Stimulated activated naive CD8-positive, alpha-beta T cell treated with anti-CD3 and anti-CD28 coated beads, Interleukin-15, Interleukin-2, amounts not matched to agents 100 U/mL and 50 U/mL, for 24 hours (primary cell): ENCODE results near the gene LZIC.
"Not testable (repeated sequence)": the region's sequence is repeated elsewhere in the genome, so short reads cannot be mapped to it uniquely, and the experiment has no call there.

Experiments
- ATAC-seq: fragments of 150-1000 bp; cut with Tn5 transposase; one replicate; pipeline ENCODE4 v1.10.0; 2021
- DNase-seq: peaks from one replicate; pipeline ENCODE4 v3.0.0; 2021

LZIC gene

DNA sequence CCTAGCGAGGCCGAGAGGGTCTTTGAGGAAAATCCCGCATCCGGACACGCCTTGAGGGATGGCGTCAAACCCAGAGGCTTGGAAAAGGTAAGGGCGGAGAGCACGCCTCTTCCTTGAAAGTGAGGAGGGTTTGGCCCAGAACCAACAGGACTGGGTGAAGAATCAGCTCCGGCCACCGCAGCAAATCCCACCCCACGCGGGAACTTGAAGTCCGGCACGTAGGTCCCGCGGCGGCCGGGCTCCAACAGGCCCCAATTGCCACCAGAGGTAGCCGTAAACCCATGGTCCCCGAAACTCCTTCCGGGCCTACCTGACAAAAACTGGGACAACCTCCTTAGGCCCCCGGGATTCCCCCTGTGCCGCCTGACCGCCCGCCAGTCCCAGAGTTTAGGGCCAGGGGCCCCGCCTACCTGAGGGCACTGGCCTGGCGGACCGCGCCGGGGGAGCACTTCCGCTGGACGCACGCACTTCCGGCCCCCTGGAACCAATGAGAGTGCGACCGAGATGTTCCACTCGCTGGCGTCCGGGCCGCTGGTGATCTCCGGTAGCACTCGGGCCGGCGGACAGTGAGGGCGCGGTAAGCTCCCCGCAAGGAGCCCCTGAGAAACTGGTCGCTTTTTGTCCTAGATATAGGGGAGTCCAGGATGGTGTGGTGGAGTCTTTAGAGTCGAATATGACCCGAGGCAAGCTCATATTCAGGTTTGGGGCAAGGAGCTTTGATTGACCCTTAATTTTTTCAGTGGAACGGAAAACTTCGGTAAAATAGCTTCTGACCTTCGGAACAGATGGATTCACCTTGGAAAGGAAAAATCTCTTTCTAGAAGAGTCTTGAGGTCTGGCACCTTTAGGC lies at the start of gene LZIC, which contains the start of gene NMNAT1:
Gene LZIC (minus strand): TSS at position 453 of the 850 bp plus-strand sequence. CDS start 6,772 bp downstream, outside the sequence.
Gene NMNAT1 (plus strand): TSS at position 537 of the 850 bp plus-strand sequence. CDS start 28,599 bp downstream, outside the sequence.
- peak; percentile 94 for DNase-seq
- peak; percentile 98 for ATAC-seq

DNA sequence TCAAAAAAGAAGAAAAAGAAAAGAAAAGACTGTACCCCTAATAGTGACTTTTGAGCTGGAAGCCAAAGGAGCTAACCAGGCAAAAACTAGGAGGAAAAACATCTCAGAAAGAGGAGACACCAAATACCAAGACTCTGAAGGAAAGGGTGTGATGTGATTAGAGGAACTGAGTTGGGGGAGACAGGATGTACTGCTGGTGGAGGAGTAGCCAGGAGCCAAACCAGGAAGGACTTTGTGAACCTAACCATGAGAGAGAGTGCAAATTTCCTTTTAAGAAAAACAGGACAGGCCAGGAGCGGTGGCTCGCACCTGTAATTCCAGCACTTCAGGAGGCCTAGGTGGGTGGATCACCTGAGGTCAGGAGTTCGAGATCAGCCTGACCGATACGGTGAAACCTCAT lies 49.7 kb upstream of the LZIC start:
- DNase-seq = no peak

DNA sequence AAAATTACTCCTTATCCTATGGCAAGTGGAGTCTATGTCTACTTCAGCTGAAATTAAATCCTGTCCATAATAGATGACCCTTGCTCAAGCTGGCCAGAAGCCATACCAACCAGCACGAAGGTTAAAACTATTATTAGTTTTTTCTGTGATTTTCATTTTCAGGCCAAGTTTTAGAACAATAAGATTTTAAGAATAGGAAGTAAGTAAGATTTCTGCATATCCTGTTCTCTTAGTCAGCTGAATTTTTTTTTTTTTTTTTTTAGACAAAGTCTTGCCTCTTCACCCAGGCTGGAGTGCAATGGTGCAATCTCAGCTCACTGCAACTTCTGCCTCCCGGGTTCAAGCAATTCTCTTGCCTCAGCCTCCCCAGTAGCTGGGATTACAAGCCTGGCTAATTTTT lies 47.8 kb upstream of the LZIC start:
- DNase-seq = no peak
- ATAC-seq = no peak

More for the DNA sequence above, 49.7 kb upstream of the LZIC start:
- no peak for ATAC-seq

DNA sequence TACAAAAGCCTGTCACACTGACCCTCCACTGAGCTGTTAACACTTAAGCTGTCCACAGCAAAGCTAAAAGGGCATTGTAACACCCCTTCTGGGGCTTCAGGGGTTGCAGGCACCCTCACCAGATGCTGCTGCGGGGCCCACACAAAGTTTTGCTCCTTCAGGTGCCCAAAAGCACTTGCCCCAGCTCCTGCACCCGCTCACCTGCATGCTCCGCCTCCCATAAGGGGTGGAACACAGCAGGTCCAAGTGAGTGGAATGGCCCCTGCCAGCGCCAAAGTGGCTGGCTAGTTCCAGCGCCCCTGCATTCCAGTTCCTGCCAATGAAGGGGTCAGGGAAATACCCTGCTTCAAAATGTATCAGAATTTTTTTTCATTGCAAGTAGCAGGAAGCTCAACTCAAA lies 46.6 kb upstream of the LZIC start:
- DNase-seq (no peak), ATAC-seq (no peak)

DNA sequence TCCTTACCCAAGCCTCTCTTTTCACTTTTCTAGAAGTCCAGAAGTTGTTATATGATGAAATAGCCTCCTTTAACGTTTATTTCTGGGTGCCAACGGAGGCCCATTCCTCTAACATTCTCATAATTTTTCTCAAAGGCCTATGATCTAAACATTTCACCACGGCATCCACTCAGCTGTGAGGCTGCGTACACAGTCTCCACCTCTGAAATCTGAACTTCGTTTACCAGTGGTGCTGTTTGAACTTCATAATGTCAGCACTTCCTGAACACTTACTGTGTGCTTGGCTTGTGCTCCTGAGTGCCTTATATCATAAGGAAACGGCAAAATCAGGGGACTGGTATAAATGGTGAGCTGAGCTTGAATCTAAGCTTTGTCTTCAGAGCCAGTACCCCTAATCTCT lies 41.8 kb upstream of the LZIC start:
- DNase-seq (no peak), ATAC-seq (no peak)

DNA sequence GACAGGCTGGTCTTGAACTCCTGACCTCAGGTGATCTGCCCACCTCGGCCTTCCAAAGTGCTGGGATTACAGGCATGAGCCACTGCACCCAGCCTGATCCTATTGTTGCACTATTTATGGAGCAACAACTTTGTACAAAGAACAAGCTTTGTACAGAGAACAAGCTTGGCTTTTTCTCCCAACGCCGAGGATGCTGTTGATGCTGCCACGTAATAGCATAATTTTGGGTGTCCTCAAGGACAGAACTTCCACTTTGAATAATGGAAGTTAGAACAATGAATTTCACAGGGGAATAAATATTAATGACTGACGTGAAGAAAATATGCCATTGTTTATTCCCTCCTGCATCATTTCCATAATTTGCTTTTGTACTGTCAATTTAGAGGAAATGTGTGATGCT lies 41.1 kb upstream of the LZIC start:
- DNase-seq (no peak), ATAC-seq (no peak)

DNA sequence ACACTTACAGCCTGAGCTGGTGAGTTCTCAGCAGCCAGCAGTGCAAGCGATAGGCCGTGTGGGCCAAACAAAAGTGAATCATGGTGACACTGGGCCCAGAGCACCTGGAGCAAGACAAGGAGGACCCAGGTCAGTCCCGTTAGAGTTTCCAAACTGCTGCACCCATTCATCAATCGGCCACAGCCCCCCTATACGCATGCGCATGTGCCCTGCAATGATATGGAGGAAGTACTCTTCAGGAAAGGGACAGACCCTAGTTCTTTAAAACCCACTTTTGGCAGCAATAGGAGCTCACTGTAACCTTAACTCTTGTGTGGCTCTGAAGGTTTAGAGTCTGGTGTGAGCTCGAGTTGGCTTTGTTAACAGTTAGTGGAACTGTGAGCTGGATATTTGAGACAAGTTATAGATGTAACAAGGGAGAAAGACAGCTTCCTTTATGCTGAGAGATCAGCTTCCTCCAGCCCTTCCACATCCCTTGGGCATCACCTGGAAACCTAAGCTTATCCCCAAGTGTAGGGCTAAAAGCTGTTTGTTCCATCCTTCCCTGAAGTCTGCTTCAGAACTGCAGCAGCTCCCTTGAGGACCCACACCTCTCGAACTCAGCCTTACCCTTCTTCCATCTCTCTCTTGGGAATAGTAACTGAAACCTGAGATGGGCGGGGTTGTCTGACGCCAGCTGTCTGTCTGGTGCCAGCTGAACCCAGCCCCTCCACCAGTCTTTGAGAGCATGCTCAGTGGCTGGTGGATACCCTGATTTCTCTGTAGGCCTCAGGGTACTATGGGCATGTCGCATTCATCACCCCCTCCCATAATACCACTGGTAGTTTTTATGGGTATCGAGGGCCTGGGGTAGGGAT lies 17.7 kb upstream of the LZIC start:
- no peak for DNase-seq
- no peak for ATAC-seq

DNA sequence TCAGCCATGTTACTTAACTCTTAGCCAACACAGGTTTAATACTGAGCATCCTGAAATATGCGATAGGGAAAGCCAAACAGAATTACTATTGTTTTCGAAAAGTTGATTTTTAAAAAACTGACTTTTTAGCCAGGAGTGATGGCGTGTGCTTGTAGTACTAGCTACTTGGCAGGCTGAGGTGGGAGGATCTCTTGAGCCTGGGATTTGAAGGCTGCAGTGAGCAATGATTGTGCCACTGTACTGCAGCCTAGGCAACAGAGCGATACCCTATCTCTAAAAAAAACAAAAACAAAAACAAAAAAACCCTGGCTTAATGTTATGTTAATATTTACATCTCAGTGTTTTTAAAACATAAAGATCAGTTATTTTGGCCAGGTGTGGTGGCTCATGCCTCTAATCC lies 16.8 kb upstream of the LZIC start:
- ATAC-seq = no peak
- DNase-seq = no peak

DNA sequence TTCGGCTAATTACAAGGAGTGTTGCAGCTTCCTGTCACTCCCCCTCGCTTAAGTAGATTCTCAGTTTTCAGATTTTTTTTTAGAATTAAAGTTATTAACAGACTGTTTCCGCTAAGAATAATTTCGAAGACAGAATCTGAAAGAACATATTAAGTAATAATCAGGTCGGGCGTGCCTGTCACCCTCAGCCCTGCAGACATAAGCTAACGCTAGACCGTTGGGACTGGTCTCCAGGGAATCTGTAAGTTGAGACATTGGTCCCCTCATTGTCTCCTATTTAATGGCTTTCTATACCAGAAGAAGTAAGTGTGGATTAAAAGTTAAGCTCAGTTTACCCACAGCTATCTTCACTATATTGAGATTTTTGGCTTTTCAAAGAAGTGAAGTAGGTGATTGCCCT lies 14.5 kb upstream of the LZIC start:
- no peak for DNase-seq
- no peak for ATAC-seq

DNA sequence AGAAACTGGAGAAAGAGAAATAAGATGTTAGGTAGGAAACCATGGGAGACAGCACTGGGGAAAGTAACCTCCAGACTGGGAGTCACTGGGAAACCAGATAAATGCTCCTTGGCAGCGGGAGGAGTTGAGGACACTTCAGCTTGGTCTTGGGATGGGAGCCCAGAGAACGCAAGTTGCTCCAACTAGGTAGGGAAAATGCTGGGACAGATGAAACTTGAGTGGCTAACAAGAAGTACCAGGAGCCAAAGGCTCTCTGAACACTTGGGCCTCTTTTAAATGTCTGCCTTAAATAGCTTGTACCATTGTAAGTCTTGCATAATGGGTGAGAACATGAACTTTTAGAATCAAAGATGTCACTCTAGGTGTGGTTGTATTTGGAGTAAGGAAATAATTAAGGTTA lies 3.1 kb upstream of the LZIC start:
- ATAC-seq (no peak), DNase-seq (no peak)

DNA sequence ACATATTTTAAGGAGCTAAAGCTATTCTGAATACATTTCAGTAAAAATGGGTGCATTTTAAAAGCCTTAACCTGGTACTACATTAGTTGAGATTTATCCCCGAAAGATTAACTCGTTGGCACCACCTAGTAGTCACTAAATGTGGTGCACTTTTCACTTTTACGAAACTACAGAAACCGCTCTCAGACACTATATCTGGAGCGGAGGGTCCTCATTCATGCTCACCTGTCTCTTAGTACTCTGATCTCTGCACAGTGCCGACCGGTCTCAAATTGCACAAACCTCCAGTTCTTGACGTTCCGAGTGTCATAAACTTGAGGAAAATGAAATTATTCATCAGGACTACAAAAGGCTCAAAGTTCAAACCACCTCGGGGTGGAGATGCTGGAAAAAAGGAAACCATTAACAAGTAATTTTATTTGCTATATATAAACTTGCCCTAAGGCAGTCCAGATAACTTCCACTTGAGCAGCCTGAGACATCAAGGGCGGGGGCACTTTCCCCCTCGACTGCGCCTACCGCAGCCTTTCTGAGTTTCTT lies 722 bp downstream of the LZIC start:
- ATAC-seq (peak; percentile 55), DNase-seq (peak; percentile 15)

DNA sequence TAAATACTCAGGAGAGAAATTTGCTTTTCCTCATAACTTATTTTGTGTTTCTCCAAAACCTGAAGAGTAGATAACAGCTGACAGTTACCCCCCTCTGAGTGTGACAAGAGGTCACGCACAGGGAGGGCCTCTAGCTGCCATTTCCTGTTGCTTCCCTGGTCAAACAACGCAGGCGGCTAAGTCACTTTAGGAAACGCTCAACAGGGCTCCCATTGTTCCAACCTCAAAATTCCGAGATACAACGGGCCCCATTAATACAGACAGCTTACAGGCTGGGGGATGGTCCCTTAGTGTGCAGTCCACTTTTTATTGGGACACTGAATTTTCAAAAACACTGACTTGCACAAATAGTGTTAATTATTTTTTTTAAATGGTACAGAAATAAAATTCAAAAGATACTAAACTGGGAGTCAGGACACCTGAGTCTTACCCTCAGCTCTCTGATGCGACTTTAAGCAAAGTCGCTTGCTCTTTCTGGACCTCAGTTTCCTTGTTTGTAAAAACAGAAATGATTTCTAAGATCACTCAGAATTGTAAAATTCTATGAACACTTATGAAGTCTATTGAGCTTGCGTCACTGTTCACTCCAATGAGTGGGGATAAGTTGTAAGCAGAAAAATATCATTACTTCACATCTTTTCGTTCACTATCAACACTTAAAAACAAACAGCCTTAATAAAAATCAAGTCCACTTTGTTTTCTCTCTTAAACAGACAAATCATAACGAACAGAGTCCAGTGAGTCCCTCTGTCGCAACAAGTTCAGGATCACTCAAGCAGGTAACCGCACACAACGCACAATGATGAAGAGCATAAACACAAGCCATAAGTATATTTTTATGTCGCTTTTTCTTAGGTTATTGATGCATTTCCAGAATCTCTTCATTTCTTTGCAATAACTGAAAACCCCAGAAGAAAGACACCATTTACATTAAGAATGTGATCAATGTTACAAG lies 13.5 kb downstream of the LZIC start:
- no peak for DNase-seq
- no peak for ATAC-seq

DNA sequence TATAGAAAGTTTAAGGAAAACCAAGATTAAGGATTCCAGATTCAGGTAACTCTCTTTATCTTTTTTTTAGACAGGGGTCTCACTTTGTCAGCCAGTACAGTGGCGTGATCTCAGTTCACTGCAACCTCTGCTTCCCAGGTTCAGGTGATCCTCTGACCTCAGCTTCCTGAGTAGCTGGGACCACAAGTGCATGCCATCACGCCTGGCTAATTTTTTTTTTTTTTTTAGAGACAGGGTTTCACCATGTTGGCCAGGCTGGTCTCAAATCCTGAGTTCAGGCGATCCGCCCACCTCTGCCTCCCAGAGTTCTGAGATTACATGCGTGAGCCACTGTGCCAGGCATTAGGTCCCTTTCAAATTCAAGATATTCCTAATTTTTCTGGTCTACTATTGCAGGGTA lies 15.9 kb downstream of the LZIC start:
- no peak for DNase-seq
- no peak for ATAC-seq

DNA sequence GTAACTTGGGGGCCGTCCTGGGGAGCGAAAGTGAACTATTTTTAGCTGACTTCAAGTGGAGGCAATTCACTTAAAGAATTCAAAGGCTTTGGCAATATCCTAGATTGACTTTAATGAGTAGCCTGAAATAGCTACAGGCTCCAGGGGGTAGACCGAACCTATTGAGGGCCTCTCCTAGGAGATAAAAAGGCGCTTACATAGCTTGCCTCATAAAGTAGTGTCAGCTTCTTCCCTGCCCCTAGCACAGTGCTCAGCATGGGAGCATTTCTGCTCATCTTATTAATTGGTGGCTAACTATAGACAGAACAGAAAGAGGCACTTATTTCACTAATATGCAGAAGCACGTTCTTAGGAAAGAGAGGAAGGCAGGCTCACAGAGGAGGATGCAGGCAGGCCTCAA lies 20.8 kb downstream of the LZIC start:
- ATAC-seq = no peak
- no peak for DNase-seq

DNA sequence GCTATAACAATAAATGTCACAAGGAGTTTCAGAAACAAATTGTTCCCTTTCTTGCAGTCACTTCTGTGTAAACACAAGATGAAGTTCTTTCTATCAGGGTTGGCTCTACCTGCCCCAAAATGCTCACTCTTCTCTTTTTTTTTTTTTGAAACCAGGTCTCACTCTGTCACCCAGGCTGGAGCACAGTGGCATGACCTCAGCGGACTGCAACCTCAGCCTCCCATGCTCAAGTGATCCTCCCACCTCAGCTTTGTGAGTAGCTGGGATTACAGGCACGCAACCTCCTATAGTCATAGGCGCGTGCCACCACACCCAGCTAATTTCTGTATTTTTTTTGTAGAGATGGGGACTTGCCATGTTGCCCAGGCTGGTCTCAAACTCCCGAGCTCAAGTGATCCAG lies 22.6 kb downstream of the LZIC start:
- no peak for DNase-seq
- ATAC-seq = no peak

DNA sequence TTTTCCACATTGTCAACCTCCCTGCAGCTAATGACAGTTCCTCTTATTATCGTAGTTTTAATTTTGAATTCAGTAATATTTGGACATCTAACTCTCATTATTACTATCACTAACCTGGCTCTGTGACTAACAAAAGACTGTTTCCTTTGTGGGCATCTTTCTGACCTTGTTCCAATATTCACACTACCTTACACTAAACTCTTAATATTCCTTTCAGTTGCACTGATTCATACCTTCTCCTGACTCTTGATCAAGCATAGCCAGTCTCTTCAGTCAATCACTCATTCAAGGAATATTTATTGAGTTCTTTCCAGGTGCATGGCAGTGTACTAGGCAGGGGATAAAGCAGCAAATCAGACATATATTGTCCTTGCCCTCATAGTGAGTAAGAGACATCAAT lies 25.3 kb downstream of the LZIC start:
- ATAC-seq (no peak), DNase-seq (no peak)

DNA sequence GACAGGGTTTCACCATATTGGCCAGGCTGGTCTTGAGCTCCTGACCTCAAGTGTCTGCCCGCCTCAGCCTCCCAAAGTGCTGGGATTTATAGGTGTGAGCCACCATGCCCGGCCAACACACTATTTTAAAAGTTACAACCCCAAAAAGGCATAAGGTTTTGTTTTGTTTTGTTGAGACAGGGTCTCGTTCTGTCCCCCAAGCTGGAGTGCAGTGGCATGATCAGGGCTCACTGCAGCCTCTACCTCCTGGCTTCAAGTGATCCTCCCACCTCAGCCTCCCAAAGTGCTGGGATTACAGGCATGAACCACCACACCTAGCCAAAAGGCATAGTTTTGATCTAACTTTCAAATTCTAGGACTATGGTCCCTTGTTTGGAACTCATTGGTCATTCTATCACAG lies 25.7 kb downstream of the LZIC start:
- DNase-seq, ATAC-seq: not testable (repeated sequence)

DNA sequence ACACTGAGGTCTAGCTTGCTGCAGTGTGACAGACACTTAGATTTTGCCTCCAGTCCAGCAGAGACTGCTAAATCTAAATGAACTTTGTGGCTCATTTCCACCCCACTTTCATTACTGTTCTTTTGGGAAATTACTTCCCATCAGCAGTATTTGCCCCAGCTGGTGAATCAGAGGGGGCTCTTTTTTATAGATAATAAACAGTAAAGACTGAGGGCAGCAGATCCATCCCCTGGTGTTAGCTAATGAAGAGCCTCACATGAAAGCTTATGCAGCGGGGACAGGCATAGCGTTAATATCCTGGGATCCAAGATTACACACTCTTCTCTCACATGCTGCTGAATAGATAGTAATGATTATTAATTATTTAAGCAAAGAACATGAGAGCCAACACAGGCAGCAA lies 26.7 kb downstream of the LZIC start:
- ATAC-seq (no peak), DNase-seq (no peak)

DNA sequence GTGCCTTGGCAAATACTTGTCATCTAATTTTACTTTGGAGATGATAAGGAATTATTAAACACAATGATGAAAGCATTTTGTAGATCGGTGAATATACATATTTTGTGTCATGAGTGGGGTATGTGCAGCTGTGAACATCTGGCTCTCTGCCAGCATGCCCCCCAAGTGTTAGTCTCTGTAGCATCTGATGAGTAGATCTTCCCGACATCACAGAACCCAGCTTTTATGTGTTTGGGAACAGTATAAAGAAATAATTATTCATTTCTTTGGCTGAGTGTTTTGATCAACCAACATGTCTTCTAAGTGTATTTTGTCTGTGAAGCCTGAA lies 28.6 kb downstream of the LZIC start:
- DNase-seq = no peak
- no peak for ATAC-seq

DNA sequence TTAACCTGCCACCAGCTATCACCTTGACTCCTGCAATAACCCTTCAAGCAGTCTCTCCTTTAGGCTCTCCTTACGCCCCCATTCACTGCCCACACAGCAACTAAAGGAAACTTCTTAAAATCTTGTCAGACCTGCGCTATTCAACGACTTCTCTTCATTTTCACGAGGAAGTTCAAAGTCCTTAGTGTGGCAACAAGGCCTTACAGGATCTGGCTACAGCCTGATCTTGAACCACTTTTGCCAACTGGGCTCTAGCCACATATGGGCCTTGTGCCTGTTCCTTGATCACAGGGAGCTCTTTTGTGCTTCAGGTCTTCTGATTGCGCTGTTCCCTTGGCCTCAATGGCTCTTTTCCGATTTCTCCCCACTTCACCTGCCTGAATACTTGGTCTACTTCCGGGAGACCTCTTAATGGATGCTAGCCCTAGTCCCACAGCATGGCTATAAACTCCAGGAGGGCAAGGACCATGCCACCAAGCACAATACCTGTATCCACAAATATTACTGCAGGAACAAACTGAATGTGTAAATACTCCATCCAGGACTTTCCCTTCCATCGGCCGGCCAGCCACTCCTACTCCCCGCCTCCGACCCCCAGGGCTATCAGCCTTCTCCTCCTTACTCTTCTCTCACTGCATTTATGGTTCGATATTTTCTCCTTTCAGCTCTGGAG lies 30.8 kb downstream of the LZIC start:
- no peak for ATAC-seq

DNA sequence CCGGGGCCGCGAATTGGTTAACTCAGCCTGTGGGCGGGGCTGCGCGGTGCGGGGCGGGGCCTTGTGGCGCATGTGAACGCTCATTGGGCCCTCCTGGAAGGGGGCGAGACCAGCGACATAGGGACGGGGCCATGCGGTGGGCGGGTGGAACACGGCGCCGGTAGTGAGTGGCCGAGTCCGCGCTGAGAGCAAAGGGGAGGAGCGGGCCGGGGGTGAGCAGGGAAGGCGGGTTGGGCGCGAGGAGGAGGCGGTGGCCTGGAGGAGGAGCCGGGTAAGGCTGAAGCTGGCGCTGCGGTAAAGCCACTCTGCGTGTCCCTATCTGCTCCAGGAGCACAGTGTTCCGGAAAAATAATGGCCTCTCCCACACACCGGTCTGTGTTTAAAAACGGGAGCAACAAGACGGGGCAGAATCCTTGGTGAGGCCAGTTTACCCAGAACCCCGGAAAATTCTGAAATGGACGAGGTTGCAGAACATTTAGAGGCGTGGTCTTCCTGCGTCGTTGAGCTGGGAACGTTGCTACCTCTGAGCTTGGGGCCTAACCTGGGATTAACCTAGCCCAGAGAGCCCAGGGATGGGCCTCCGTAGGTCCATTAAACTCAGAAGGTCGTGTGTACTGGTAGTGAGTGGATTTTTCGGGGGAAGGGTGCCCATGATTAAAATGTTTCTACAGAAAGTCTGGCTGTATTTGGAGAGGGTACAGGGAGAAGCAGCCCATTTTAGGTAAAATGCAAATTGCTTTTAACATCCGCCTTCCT lies 32.6 kb downstream of the LZIC start:
- peak; percentile 98 for ATAC-seq
- peak; percentile 100 for DNase-seq

More for the DNA sequence above, 30.8 kb downstream of the LZIC start:
- DNase-seq = no peak
